Coronary artery (tissue), 2 donors: ENCODE results near the gene NNT.
"Not testable (repeated sequence)": the region's sequence is repeated elsewhere in the genome, so short reads cannot be mapped to it uniquely, and the experiment has no call there.

Source experiments
- DNase-seq: peaks from one replicate; pipeline ENCODE4 v3.0.0-alpha.2; 2017; ENCODE audit warnings: low spot score
- H3K27ac ChIP-seq, 2 donors: fragments of 200-600 bp; sonication (generic); one replicate each; pipeline ENCODE4 v1.5.1; 2016 to 2019
- H3K4me3 ChIP-seq: fragments of 200-600 bp; sonication (generic); 2 replicates; pipeline ENCODE4 v1.5.1; 2016; ENCODE audit warnings: mild to moderate bottlenecking, moderate library complexity
- TF ChIP-seq, protein P1 (sequence below): fragments of 200-600 bp; sonication (generic); IDR thresholded peaks from one replicate; pipeline ENCODE4 v1.5.1; 2019; ENCODE audit warnings: antibody characterized with exemption

Gene NNT

DNA sequence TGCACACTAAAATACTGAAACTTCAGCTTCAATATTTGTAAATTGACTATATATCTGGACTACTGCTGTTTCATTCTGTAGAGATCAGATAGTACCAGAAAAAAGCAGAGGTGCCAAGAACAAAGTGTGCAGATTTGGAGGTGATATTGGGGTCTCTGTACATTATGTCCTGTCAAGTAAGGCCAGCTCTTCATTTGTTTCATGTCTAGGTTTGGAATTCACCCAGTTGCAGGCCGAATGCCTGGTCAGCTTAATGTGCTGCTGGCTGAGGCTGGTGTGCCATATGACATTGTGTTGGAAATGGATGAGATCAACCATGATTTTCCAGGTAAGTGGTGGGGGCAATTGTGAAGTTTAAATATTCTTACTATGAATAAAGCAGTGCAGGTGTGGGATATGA is 96.9 kb downstream of the NNT start:
- no peak for DNase-seq
- no peak overlapping the region for H3K27ac ChIP-seq
- TF ChIP-seq, protein P1, sequence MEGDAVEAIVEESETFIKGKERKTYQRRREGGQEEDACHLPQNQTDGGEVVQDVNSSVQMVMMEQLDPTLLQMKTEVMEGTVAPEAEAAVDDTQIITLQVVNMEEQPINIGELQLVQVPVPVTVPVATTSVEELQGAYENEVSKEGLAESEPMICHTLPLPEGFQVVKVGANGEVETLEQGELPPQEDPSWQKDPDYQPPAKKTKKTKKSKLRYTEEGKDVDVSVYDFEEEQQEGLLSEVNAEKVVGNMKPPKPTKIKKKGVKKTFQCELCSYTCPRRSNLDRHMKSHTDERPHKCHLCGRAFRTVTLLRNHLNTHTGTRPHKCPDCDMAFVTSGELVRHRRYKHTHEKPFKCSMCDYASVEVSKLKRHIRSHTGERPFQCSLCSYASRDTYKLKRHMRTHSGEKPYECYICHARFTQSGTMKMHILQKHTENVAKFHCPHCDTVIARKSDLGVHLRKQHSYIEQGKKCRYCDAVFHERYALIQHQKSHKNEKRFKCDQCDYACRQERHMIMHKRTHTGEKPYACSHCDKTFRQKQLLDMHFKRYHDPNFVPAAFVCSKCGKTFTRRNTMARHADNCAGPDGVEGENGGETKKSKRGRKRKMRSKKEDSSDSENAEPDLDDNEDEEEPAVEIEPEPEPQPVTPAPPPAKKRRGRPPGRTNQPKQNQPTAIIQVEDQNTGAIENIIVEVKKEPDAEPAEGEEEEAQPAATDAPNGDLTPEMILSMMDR: no peak
- H3K4me3 ChIP-seq: no peak overlapping the region

GRCh38 chr5:43700601-43701000 is 97.6 kb downstream of the NNT start:
- TF ChIP-seq, protein P1: no peak
- Histone ChIP-seq H3K4me3 (no peak overlapping the region), H3K27ac (no peak overlapping the region)
- no peak for DNase-seq

- Histone ChIP-seq H3K27ac (no peak overlapping the region), H3K4me3 (no peak overlapping the region)
- DNase-seq: no peak
- TF ChIP-seq, protein P1: no peak
Observed at GRCh38 chr5:43701227-43701626, 98.2 kb downstream of the NNT start.

DNA sequence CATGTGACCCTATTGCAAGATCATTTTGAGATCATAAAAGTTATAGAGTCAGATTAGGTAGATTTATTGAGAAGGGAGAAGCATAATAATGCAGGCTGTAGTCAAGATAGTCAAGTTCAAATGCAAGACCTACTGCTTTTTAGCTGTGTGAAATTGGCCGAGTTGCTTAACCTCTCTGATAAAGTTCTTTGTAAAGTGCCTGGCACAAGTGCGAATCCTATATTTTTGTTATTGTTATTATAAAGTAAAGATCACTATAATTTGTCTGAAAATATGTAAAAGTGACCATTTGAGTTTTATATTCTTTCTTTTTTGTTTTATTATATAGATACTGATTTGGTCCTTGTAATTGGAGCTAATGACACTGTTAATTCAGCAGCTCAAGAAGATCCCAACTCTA is 99.3 kb downstream of the NNT start:
- no peak overlapping the region for H3K27ac ChIP-seq
- DNase-seq: no peak
- H3K4me3 ChIP-seq: no peak overlapping the region
- TF ChIP-seq, protein P1: no peak

DNA sequence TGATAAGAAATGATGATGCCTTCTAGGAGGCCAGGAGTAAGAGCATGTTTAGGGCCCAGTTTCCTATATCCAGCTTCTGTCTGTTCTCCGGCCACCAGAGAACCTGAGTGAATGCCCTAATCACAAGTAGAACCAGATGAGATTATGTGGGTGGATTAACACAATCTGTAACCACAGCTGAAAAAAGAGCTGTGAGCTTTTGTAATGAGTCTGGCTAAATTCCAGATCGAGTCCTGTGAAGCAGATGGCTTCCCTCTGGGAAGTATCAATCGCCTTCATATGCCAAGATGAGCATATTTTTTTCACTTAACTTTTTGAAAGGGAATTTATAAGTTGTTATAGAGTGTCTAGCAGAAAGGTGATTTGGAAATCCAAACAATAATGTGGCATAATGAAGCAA is 99.8 kb downstream of the NNT start:
- no peak overlapping the region for H3K4me3 ChIP-seq
- no peak for DNase-seq
- H3K27ac ChIP-seq: no peak overlapping the region
- TF ChIP-seq, protein P1: no peak

DNA sequence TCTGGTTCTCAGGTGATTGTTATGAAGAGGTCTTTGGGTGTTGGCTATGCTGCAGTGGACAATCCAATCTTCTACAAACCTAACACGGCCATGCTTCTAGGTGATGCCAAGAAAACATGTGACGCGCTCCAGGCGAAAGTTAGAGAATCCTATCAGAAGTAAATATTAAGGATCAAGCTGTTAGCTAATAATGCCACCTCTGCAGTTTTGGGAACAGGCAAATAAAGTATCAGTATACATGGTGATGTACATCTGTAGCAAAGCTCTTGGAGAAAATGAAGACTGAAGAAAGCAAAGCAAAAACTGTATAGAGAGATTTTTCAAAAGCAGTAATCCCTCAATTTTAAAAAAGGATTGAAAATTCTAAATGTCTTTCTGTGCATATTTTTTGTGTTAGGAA is 101.3 kb downstream of the NNT start:
- H3K27ac ChIP-seq: no peak overlapping the region
- no peak overlapping the region for H3K4me3 ChIP-seq
- TF ChIP-seq, protein P1: no peak
- no peak for DNase-seq

DNA sequence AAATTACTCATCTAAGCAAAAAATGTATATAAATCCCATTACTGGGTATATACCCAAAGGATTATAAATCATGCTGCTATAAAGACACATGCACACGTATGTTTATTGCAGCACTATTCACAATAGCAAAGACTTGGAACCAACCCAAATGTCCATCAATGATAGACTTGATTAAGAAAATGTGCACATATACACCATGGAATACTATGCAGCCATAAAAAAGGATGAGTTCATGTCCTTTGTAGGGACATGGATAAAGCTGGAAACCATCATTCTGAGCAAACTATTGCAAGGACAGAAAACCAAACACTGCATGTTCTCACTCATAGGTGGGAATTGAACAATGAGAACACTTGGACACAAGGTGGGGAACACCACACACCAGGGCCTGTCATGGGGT is 103.6 kb downstream of the NNT start:
- not testable (repeated sequence) for DNase-seq, H3K27ac ChIP-seq, H3K4me3 ChIP-seq

DNA sequence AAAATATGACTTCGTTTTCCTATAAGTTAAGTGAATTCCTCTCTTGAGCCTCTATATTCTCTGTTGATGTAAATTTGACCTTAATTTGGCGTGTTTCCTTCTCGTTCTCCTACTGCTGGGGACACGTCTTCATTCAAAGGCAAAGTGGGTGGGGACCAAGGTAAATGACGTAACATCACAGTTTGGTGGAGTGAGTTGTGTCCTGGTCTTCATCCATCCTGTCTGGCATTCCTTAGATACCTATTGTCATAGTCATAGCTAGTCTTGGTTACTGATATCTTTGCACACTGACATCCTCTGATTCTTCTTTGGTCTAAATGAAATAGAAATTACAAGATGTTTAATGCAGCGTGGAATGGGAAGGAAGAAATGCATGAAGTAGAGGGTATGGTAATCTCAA is 108.5 kb downstream of the NNT start:
- Histone ChIP-seq H3K27ac (no peak overlapping the region), H3K4me3 (no peak overlapping the region)
- no peak for DNase-seq
- TF ChIP-seq, protein P1: no peak
